ENCODE results near the gene KLHL29.

- TF ChIP-seq POLR2A (IDR thresholded peaks at IDR 0.05; ENCODE audit: low read depth, low read length) (no peak), MAX (IDR thresholded peaks at IDR 0.05; ENCODE audit: insufficient read depth, insufficient read length) (no peak), CTCF (IDR thresholded peaks at IDR 0.05; ENCODE audit: extremely low read depth in 1 of 2, insufficient read depth in 1 of 2, low read depth in 1 of 2, low read length in 2 of 2) (no peak), POLR2AphosphoS5 (IDR thresholded peaks at IDR 0.05; ENCODE audit: insufficient read depth, low read depth, low read length) (no peak), EZH2 (IDR thresholded peaks at IDR 0.05; ENCODE audit: borderline replicate concordance, low read depth, low read length, severe bottlenecking) (no peak), GATA2 (IDR thresholded peaks at IDR 0.05; ENCODE audit: insufficient read depth, insufficient read length, low read depth, low read length) (no peak), FOS (IDR thresholded peaks at IDR 0.05; ENCODE audit: borderline replicate concordance, insufficient read depth, low read length) (no peak), MYC (IDR thresholded peaks at IDR 0.05; ENCODE audit: low read depth, low read length) (no peak), JUN (IDR thresholded peaks at IDR 0.05; ENCODE audit: borderline replicate concordance, insufficient read depth, insufficient read length, low read depth) (no peak)
Measured at GRCh38 chr2:23745726-23746105, 360.7 kb downstream of the KLHL29 start.

All from endothelial cell of umbilical vein (primary cell).